Stimulated activated CD4-positive, alpha-beta T cell treated with anti-CD3 and anti-CD28 coated beads, Interleukin-4, amount 100 ng/mL, for 4 hours (primary cell): ENCODE data around the gene SRGAP1.
"Not testable (repeated sequence)": the region's sequence is repeated elsewhere in the genome, so short reads cannot be mapped to it uniquely, and the experiment has no call there.

ENCODE experiments used
- DNase-seq, 2 experiments: peaks; one replicate each; pipeline ENCODE4 v3.0.0-alpha.2; 2020

SRGAP1 gene

DNA sequence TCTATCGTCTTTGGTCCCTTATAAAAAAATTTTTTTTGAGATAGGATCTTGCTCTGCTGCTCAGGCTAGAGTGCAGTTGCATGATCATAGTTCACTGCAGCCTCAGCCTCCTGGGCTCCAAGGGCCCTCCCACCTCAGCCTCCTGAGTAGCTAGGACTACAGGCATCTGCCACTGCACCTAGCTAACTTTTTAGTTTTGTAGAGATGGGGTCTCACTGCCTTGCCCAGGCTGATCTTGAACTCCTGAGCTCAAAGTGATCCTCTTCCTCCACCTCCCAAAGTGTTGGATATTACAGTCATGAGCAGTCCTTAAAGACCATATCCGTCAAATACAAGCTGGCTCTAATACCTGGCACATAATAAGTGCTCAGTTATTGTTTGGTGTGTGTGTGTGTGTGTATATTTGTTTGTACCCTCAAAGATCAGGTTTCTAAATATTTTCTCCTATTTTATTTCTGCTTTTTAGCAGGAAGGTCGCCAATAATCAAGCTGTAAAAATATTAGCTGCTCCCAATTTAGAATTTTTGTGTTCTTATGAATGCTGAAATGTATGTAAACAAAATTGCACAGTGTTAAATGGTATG lies 30.5 kb downstream of the SRGAP1 start:
- DNase-seq = no peak

DNA sequence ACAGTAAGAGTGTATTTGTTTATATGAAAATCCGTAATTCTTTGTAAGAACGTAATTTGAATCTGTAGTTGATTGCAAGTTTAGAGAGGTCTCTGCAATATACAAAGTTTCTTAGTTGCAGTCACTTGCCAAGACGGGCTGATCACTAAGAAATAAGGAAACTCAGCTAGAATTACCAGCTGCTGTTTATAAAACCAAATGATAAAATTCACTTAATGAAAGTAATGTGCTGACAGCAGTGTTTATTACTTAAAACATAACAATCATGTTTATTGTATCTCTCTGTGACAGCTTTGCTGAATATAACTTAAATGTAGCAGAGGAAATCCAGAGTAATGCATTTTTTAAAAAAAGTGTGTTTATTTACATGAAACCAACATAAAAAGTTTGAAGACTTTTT lies 31.2 kb downstream of the SRGAP1 start:
- DNase-seq = no peak

DNA sequence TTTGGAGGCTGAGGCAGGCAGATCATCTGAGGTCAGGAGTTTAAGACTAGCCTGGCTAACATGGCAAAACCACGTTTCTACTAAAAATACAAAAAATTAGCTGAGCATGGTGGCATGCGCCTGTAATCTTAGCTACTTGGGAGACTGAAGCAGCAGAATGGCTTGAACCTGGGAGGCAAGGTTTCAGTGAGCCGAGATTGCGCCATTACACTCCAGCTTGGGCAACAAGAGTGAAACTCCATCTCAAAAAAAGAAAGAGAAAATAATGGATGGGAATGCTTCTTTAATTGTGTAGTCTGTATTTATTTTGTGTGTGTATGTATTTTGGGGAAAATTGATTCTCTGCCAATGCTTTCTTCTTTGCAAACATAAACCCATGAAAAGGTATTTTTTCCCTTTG lies 32.5 kb downstream of the SRGAP1 start:
- DNase-seq = no peak

DNA sequence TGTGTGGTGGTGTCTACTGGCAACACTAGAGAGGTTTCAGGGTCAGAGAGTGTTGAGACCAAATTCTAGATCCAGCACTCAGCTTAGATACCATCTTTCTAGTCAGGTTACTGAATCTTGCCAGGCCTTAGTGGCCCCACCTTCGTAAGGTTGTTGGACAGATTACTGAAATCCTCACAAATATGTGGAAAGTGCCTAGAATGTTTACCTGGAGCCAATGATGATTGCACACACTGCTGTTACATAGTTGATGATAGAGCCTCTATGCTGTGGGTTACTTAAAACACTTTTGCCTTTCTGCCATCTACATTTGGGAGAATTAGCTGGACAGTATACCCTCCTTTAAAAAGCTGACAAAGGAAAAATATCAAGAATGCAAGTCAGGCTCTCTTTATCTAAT lies 33.2 kb downstream of the SRGAP1 start:
- DNase-seq = no peak

DNA sequence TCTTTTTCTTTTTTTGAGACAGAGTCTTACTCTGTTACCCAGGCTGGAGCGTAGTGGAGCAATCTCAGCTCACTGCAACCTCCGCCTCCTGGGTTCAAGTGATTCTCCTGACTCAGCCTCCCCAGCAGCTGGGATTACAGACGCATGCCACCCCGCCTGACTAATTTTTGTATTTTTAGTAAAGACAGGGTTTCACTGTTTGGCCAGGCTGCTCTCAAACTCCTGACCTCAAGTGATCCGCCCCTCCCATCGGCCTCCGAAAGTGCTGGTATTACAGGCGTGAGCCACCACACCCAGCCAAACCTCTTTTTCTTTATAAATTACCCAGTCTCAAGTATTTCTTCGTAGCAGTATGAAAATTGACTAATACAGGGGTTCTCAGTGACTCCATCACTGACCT lies 35.7 kb downstream of the SRGAP1 start:
- DNase-seq = not testable (repeated sequence)

DNA sequence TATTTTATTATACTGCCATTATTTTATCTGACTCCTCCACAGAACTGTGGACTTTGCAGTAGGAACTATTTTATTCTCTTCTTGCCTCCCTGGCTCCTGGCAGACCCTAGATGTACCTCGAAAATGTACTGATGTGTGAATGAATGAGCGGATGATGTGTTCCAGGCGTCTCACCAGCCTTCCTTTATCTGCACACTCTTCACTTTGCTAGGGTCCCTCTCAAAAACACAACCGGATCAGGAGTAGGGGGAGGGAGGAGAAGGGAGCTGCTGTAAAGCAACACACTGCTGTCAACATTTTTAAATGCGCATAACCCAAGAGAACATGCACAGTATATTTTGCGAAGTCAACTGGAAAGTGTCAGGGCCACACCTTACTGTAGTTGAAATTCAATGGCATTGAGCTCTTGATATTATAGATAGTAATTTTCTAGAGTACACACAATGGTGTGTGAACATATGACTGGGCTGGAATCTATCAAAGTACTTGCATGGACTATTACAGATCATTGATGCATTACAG lies 36.3 kb downstream of the SRGAP1 start:
- DNase-seq = no peak

DNA sequence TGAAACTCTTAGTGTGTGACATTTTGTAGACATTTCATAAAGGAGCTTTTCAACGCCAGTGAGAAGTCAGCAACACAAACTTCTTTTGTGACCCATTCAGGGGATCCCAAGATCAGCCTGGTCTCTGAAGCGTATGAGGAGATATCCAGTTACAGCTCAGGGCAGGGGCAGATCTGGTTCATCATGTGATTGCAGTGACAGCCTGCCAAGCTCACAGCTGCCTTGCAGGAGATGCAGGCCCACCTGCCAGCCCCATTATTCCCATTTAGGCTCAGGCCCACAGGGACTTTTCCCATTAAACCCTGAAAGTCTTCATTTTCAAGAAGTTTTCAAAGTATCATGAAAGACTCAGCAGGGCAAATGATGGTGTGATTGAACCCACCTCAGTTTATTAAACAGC lies 38.3 kb downstream of the SRGAP1 start:
- no peak for DNase-seq

DNA sequence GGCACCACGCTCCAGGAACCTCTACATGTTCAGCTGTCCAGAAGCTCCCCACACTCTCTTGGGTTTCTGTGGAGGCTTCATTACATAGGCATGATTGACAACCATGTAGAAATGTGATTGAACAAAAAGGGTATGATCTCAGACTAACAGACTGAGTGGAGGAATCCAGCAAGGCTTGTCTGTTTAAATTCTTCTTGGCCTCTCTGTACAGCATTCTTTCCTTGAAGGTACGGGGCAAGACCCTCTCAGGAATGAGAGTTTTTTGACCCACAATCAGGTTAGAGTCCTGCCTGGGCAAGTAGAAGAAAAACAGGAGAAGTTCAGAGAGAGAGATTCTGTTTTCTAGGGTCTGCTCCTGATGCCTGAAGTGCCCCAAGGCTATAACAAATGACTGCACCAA lies 40.9 kb downstream of the SRGAP1 start:
- no peak for DNase-seq

DNA sequence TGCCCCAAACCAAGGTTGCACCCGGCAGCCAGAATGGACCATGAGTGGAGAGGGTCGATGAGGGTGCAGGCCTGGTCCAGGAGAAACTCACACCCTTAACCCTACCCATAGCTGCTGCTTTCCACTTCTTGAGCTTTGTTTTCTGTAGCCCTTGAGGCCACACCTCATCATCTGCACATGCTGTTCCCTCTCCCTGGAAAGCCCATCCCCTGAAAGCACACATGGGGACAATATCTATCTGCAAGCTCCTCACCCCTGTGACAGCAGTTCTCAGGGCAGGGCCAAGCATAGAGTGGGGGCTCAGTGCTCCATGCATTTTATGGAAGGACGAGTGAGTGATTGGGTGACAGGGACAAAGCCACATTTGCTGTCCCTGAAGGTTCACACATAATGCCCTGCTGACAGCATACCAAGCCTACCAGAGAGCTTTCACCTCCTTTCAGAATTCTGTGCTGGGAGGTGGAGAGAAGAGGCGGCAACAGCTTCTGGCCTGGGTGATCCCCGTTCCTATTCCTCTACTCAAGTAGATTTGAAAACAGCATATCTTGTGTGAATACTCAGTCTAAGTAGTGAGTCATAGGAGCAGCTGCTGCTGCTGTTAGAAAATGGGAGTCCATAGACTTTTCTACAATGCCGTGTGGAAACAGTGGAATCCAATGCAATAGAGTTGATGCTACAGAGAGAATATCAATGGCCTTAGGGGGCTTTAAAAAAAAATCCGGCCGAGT lies 44.6 kb downstream of the SRGAP1 start:
- DNase-seq = no peak

DNA sequence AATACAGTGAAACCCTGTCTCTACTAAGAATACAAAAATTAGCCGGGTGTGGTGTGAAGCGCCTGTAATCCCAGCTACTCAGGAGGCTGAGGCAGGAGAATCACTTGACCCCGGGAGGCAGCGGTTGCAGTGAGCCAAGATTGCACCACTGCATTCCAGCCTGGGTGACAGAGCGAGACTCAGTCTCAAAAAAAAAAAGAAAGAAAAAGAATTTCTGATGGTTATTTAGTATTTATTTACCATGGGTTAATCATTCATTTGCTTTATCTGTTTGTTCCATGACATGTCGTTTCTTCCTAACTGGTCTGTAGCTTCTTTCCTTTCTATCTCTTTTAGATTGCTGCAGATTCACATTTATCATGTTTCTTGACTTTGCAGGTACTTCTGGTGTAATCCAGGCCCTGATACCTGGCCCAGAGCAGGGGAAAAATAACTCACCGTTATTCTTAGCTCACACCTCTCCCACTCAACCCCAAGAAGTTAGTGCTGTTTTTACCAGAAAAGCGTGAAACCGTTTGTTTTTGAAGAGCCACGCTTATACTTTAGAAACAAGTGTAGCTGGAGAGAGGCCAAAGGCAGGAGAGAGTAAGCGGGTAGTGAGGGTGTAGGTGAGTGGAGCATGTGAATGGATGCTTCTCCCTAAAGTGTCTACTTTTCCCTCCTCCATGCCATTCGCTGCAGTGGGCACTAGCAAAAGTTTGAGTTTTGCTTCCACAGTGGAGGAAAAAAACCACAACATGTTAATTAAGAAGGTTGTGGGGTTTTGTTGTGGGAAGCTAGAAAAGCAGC lies 45.4 kb downstream of the SRGAP1 start:
- no peak for DNase-seq

DNA sequence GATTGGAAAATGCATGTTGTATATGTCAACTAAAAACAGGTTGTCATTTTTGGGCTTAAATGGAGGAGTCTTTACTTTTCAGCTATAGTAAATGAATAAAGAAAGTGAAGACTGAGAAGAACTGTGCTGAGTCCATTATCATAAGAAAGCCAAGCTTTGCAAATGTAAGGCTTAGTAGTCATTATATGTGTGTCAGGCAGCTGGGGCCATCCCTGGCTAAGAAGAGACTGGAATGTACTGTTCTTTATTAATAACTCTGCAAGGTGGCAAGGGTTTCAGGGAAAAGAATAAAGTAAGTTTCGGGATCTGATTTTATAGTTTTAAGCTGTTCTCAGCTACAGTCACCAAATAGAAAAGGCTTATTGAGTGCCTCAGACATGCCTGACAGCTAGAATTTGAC lies 48.7 kb downstream of the SRGAP1 start:
- DNase-seq = no peak

DNA sequence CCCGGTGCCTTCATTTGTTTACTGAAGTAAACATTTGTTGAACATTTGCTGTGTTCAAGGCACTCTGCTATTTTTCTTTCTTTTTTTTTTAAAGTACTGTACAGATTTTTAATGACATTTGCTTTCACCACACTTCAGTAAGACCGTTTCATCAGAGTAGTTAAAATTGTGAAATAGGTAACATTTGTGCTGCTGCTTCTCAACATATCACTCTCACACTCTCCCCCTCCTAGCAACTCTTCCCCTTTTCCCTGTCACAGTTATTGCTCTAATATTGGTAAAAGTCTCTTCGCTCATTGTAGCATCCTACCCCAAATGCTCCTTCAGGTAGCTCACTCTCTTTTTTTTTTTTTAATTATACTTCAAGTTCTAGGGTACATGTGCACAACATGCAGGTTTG lies 49.6 kb downstream of the SRGAP1 start:
- no peak for DNase-seq

DNA sequence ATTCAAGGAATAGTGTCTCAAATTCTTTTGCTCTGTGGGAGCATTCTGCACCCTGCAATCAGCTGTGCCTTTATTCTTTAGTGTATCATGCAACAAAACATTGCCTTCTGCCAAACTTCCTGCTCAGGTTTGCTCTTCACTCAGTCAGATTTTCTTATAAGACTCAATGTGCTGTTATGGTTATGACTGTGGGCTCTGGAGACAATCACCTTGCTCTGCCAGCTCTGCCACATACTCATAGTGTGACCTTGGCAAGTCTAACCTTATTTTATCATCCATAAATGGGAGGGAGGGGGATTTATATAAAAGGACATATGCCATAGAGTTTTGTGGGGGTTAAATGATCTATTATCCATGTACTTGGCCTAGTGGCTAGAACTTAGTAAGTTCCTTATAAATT lies 51.3 kb downstream of the SRGAP1 start:
- no peak for DNase-seq

DNA sequence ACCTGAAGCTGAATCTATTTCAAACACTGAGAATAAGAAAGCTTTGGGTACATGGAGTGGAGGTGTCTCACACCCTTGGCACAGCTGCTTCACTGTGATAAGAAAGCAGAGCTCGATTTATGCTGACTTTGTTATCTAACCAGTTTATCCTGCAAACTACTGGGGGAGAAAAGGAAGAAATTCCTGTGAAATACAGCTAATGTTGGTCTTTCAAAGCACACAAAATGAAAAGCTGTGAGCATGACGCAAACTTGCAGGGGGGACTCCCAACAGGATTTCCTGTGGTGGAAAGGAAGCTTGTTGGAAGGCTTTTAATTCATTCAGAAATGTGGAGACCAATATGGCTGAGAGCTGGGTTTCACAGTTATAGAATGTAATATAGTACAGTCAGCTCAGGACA lies 53.4 kb downstream of the SRGAP1 start:
- no peak for DNase-seq

DNA sequence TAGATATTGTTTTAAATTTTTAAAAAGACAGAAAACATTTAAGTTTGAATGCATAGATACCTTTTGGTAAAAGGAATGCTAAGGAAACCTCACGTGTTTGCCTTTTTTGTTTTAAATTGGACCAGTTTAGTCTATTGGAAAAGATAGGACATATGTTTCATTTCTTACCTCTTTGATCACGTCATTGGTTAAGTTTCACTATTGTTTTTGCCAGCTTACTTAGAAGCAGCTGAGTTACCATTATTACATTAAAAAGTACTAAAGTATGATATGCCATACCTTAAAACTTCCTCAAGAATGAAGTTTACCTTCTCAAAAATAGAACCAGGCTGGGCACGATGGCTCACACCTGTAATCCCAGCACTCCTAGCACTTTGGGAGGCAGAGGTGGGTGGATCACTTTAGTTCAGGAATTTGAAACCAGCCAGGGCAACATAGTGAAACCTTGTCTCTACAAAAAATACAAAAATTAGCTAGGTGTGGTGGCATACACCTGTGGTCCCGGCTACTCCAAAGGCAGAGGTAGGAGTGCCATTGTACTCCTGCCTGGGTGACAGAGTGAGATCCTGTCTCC lies 54.4 kb downstream of the SRGAP1 start:
- no peak for DNase-seq

DNA sequence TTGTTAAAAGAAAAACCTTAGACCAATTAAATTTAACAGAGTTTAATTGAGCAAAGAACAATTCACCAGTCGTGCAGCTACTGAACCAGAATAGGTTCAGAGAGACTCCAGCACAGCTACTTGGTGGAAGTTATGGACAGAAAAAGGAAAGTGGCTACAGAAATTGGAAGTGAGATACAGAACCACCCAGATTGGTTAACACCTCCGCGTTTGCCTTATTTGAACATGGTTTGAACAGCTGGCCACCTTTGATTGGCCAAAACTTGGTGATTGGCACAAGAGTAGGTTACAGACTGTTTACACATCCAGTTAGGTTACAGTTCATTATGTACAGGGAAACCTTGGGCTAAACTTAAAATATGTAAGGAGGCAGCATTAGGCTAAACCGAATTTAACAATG lies 54.9 kb downstream of the SRGAP1 start:
- no peak for DNase-seq

DNA sequence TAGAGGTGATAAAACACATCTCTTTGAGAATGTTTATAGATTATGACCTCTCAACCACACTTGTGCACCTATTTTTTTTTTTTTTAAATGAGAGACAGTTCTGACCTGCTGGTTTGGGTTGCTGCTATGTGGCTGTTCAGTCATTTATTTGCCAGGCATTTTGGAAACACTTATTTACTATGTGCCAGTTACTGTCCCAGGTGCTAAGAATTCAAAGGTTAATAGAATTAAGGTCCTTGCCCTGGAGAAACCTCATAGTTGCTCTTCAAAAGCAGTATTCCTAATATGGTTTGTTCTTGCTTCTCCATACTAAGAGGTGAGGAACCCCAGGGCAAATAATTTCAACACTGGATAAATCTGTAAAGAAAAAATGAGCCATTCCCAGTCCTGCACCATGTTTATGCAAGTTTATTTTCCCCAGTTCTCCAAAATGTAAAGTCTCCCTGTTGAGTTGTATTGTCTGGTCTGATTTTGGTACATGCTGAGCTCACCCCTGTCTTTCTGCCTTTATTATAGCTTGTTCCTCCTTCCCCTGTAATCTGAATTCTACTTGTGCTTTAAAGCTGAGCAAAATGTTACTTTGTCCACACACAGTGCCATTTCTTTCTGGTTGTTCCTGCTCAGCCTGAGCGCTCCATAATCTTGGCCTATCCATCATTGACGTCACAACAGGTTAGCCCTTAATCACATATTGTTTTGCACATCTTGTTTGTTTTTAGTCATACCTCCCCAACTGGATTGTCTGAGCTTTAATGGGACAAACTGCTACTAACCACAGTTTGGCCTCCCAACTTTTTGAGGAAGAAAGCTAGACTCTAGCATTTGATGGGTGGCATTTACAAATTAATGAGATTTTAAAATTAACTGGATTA lies 56.7 kb downstream of the SRGAP1 start:
- DNase-seq = no peak

DNA sequence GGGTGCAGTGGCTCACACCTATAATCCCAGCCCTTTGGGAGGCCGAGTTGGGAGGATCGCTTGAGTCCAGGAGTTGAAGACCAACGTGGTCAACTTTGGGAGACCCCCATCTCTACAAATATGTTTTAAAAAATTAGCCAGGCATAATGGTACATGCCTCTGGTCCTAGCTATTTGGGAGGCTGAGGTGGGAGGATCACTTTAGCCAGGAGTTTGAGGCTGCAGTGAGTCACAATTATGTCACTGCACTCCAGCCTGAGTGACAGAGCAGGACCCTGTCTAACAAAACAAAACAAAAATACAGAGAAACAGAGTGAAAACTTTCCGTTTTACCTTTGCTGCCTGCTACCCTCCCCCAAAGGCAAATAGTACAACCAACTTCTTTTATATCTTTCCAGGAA lies 60.2 kb downstream of the SRGAP1 start:
- no peak for DNase-seq

DNA sequence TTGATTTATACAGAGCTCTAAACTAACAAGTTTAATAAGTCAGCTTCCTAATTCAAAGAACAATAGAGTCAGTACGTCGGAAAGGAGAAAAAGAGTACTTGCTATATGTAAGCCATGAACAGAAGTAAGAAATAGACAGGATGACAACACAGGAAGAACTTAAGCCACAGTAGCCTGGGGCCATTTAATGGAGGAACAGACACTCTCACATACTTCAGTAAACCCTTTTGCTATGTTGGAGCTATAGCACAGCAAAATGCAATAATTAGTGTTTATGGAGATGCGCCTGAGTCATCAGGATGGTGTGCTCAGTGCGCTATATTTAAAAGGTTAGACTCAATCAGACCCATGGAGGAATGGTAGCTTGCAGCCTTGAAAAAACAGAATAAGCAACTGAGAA lies 61.0 kb downstream of the SRGAP1 start:
- DNase-seq = no peak

DNA sequence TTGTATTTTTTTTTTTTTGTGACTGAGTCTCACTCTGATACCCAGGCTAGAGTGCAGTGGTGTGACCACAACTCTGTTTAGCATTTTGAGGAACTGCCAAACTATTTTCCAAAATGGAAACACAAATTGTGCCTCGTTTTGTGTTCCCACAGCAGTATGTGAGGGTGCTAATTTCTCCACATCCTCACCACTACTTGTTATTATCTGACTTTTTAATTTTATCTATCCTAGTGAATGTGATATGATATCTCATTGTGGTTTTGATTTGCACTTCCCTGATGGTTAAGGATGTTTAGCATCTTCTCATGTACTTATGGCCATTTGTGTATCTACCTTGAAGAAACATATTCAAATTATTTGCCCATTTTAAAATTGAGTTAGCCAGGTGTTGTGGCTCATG lies 62.4 kb downstream of the SRGAP1 start:
- DNase-seq = no peak

DNA sequence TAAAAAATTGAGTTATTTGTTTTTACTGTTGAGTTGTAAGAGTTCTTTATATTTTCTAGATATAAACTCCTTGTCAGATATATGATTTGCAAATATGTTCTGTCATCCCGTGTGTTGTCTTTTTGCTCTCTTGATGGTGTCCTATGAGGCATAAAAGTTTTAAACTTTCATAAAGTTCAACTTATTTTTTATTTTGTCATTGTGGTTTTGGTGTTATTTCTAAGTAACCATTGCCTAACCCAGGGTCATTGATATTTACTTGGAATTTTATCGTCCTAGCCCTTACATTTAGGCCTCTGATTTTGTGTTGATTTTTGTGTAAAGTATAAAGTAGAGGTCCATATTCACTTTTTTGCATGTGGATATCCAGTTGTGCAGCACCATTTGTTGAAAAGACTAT lies 63.1 kb downstream of the SRGAP1 start:
- DNase-seq = no peak

DNA sequence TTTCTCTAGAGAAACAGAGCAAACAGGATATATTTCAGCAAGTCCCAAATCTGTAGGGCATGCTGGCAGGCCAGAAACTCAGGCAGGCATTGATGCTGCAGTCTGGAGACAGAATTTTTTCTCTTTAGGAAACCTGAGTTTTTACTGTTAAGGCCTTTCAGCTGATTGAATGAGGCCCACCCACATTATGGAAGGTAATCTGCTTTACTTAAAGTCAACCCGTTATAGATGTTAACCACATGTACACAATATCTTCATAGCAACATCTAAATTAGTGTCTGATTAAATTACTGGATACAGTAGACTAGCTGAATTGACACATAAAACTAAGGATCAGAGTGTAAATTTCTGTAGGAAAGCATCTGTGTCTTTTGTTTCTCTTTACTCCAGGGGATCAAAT lies 65.2 kb downstream of the SRGAP1 start:
- no peak for DNase-seq

DNA sequence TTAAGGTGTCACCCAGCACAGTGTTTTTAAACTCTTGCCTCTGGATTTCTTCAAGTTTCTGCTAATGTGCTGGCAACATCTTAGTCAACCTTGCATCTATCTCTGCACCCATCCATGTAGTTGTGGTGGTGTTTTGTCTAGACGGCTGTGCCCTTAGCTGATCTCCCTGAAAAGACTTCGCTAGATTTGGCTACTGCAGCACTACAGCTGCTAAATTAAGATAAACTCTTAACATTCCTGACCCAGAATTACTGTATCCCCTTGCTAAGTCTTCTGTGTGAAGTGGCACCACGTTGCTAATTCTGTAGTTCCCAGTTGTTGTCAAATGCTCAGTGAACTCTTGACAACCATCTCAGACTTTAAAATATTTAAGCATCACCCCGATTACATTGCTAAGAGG lies 66.8 kb downstream of the SRGAP1 start:
- no peak for DNase-seq
